ENCODE measurements around the gene PLD4.

- TF ChIP-seq POLR2A (IDR thresholded peaks at IDR 0.05; ENCODE audit: low read length) (no peak), GATA1 (IDR thresholded peaks at IDR 0.05; ENCODE audit: low read depth, low read length) (no peak)
Observed at GRCh38 chr14:104888489-104889374, 35.9 kb upstream of the PLD4 start.

Data from erythroblast (primary cell).